Fibroblast of skin of left quadriceps (primary cell): Measurements from ENCODE around the gene DCHS1.

Experiments
- DNase-seq, 2 experiments: peaks; one replicate each; pipeline ENCODE4 v3.0.0-alpha.2; 2013; ENCODE audit warnings: low read depth in 2 of 2

DCHS1 gene

DNA sequence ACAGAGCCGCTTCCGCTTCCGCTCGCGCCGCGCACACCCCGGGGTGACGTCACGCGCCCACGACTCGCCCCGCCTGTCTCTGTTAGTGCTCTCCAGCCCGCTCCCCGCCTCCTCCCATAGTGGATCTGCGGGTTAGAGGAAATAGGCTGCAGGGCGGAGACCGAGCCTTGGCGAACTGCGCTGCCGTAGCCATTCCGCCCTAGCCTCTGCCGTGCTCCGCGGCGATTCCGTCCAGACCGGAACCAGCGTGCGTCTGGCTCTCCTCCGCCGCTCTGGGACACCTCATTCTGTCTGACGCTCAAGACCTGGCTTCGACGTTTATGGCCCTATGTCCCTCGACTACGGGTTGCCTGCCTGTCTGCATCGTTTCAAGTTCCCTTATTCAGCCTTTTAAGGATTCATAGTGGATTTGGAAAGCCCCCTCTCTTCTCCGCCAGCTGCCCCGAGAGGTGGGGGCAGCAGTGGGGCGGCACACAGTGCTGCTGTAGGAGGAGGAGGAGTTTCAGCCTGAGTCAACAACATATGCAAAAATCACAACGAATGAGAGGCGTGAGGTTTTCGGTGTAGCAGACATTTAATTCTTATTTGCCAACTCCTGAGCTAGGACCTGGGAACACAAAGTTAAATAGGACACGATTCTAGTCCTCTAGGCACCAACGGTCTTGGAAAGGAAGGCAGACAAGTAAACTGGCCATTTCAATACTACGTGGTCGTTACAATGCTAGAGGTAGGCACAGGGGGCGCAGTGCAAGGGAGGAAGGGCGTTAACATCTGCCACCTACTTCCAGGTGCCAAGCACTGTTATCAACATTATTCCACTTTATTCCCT is 43.2 kb downstream of the DCHS1 start, which contains the start of gene TAF10:
TAF10 (minus strand) TSS at position 4 of the 829 bp plus-strand sequence. CDS start 27 bp downstream, outside the sequence.
- DNase-seq, result peak; percentile 93 to 94

DNA sequence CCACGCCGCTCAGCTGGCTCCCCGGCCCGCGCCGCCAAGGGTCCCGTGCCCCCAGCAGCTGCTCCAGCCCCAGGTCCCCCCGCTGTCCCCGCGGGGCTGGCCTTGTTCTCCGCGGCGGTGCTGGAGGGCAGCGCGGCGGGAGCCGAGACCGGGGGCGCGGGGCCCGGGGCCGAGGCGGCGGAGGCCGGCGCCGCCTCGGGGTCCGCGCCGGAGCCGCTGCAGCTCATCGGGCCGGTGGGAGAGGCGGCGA is 43.7 kb downstream of the DCHS1 start:
- no peak for DNase-seq

DNA sequence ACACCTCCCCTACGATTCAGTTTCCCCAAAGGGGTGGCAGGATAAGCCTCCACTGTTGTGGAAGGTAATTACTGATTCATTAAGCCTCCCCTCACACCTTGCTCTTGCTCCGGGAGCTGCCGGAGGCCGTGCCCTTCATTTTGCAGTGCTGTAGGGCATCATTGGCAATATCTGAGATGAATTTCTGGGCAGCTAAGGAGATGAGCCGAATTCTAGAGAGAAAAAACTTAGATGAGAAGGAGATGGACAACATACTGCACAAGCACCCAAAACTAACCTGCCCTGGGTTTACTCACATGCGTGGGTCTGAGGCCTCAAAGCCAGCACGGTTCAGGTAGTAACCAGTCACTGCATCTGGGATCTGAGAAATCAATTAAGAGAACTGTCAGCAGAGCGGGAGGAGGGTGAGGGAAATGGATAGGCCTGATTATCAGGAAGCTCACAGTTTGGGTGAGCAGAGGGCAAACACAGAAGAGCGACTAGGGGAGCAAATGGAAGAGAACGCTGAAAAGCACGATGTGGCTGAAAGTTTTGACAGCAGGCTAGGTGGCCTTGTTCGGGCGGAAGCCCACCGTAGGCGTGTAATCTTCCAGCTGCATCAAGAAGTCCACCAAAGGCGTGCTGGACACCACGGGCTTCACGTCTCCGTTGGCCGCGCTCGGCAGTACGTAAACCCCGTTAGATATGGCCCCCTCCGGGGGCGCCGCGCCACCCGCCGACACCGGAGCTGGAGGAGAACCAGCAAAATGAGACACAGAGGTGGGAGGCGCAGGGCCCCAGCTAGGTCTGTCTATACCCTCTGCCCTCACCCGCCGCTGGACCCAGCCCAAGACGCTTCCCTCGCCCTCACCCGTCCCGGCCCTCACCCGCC is 44.3 kb downstream of the DCHS1 start:
- DNase-seq, result no peak

DNA sequence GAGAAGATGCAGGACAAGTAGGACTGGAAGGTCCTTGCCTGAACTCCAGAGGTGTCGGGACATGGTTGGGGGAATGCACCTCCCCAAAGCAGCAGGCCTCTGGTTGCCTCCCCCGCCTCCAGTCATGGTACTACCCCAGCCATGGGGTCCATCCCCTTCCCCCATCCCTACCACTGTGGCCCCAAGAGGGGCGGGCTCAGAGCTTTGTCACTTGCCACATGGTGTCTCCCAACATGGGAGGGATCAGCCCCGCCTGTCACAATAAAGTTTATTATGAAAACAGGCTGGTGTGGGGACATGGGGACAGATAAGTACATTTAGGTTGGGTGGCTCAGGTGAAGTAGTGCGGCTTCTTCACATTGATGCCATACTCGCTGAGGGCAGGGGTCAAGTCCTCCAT is 45.0 kb downstream of the DCHS1 start:
- no peak for DNase-seq

DNA sequence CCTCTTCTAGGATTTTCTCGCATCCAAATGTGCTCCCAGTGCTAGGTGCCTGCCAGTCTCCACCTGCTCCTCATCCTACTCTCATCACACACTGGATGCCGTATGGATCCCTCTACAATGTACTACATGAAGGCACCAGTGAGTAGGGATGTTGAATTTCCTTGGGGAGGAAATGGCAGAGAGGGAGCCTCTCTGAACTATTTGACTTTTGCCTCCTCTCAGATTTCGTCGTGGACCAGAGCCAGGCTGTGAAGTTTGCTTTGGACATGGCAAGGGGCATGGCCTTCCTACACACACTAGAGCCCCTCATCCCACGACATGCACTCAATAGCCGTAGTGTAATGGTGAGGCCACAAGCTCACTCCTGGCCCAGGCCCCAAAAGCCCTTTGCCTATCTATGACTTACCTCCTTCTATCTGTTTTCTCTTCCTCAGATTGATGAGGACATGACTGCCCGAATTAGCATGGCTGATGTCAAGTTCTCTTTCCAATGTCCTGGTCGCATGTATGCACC is 46.0 kb downstream of the DCHS1 start:
- DNase-seq, result no peak

DNA sequence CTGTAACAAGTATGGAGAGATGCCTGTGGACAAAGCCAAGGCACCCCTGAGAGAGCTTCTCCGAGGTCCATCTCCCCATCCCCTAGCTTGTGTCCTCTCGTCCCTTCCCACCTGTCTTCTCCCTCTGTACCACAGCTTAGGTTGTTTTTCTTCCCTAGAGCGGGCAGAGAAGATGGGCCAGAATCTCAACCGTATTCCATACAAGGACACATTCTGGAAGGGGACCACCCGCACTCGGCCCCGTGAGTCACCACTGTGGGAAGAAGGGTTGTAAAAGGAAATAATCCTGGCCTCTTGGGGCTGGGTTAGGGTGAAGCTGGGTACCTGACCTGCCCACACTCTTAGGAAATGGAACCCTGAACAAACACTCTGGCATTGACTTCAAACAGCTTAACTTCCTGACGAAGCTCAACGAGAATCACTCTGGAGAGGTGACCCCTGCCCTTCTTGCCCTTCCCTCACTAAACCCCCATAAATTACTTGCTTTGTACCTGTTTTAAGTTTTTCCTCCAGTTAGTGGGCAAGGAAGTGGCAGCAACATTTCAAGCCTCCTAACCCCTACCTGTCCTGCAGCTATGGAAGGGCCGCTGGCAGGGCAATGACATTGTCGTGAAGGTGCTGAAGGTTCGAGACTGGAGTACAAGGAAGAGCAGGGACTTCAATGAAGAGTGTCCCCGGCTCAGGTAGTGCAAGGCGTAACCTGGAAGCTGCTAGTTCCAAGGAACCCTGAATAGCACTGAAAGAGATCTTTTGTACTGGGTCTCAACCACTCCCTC is 46.7 kb downstream of the DCHS1 start:
- DNase-seq, result no peak

DNA sequence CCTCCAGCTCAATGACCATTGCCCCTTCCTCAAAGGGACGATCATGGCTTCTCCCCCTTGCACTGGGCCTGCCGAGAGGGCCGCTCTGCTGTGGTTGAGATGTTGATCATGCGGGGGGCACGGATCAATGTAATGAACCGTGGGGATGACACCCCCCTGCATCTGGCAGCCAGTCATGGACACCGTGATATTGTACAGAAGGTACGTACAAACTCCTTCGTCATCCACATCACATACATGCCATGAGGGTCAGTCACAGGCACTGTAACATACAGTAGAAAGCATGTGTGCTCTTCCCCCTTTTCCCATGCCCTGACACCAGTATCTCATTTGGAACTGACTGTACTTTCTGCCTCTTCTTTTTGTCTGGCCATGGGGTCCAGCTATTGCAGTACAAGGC is 47.6 kb downstream of the DCHS1 start:
- no peak for DNase-seq

DNA sequence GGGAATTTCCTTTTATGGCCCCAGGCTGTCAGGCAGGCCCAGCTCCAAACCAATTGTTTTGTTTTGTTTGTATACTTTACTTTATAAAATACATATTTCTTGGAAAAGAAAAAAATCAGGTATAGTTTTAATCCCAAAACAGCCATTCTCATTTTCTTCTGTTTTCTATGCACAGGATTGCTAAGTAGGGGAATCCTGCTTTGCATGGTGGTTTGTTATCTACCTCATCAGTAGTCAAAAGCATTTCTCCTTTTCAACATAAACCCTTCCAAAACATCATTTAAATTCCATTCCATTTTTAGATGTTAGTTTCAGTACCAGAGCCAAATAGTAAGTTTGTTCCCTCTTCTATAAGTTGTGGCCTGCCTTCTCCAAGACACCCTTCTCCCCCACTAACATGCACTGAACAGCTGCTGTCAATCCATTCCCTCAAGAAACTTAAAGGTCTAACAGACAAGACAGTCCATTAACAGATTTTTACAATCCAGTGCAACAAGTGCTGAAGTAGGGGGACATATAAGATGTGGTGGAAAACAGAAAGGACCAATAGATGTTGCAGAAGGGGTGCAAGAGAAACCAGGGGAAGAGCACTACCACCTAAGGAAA is 48.3 kb downstream of the DCHS1 start:
- DNase-seq, result peak in 1 of 2 experiments; percentile 26

DNA sequence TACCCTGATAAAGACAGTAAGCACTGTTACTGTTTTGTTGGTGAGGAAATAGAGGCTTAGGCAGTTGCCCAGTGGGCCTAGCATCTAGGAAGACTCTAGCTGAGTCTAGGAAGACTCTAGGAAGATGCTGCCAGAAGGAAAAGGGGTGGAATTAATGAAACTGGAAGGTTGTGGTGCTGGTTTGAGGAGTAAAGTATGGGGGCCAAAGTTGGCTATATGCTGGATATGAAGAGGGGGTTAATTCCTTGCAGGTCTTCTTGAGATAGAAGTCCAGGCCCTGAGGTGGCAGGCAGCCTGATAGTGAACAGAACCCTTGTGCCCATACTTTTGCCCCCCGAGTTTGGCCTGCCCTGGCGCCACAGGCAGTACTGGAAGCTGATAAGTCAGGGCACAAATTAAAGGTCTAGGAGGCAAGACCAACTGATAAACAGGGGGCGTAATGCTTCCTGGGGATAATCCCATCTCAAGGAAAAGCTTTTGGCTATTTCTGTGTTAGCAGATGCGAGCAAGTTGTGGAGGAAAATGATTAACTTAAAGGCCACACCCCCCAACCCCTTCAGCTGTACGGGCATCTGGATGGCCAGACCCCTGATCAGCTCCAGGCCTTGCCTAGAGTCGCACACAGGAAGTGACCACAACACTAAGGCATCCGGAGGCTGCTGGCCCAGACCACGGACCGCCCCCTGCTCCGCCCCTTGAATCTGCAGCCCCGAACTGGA is 49.0 kb downstream of the DCHS1 start:
- DNase-seq, result peak; percentile 88 to 89

DNA sequence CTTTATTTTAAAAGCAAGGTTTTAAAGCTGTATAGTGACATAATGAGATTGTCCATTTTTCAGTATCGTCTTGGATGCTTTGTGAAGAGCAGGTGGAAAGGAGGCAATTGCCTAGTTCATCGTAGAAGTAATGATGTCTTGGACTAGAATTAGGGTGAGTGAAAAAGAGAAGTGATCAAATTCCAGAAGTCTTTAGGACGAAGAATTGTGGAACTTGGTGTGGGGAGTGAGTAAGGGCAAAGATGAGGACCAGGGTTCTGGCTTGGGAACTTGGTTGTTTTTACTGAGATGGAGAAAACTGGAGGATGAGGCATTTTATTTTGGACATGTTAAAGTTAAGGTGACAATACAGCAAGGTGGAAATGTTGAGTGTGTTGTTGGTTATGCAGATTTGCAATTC is 50.8 kb downstream of the DCHS1 start:
- DNase-seq, result no peak

DNA sequence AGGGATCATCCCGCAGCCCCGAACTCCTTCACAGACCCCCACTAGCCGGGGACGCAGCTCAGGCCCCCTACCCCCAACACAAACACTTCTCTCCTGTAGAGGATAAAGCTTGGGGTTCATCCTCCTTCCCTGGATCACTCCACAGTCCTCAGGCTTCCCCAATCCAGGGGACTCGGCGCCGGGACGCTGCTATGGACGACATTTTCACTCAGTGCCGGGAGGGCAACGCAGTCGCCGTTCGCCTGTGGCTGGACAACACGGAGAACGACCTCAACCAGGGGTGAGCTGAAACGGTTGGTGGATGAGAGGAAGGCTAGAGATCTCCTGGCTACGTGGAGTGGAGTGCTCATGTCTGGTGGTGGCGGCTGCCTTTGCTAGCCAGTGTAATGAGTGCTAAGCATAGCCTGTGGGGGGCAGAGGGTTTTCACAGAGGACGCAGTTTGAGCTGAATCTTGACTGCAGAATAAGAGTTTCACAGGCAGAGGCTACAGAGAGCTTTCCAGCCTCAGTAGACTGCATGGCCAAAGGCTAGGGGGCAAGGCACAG is 51.5 kb downstream of the DCHS1 start:
- peak in 1 of 2 experiments; percentile 36 for DNase-seq

DNA sequence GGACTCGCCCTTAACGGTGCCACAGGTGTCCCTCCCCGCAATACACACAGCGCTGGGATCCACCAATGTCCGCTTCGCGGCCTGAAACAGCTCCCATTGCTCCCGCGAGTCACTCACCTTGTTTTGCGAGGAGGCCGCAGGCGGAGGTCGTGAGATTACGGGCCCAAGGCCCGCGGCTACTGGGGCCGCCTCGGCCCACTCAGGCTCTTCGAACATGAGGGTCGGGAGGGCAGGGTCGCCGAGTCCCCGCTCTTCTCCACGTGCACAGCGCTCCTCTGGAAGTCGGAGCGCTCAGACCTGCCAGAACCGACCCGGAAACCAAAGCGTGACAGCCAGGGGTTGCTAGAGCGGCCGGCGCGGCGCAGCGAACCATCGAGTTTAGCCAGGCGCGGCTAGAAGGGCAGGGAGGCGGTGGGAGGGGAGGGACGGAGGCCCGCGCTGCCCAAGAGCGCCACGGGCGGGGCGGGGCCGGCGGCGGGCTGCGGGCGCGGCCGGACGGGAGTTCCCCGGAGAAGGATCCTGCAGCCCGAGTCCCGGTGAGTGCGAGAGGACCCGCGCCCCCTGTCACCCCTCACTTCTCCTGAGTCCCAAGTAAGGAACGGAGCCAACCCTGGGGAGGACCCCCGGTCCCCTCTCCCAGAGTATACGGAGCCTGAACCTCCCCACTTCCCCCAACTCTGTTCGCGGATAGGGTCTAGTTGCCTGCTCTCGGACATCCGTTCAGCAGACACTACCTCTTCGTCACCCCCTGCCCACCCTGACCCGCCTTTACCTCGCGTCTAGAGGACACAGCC is 52.1 kb downstream of the DCHS1 start, which contains the start of the genes ILK and RRP8:
ILK (plus strand) TSS at position 488 of the 794 bp plus-strand sequence. CDS start 498 bp downstream, outside the sequence.
RRP8 (minus strand) TSS at position 330 of the 794 bp plus-strand sequence; CDS start at position 216, 114 bp downstream.
- DNase-seq, result peak; percentile 69 to 74

DNA sequence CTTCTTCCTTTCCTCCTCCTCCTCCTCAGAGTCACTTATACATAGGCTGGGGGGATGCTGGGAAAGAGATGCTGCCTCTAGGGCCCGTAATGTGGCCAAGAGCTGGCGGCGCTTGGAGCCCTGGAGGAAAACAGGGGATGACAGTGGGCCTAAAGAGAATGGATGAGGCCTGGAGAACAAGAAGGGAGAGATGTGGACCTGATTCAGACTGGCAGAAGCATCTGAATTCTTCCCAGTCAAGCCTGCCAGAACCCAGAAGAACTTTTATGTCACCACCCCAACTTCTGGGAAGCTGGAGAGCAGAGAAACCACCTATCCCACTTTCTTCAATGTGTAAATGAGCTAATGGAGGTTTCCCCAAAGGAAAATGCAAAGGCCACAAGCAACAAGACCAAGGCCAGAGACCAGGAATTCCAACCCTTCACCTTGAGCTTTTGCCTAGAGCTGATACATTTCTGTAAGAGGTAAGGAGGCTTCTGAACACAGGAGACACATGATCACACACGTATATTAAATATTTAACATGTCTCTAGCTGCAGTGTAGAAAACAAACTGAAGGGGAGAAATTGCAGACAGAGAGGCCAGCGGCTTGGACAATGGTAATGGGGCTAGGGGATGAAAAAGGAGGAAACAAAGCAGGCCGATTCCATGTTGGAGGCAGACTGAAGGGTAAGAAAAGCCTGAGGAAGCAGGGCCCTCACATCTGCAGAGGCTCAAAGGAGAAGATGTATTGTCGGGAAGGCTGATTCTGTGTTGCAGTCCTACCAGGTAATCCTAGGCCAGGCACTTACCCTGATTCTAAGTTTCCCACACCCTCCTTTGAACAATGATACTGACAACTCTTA is 53.3 kb downstream of the DCHS1 start:
- DNase-seq, result no peak

DNA sequence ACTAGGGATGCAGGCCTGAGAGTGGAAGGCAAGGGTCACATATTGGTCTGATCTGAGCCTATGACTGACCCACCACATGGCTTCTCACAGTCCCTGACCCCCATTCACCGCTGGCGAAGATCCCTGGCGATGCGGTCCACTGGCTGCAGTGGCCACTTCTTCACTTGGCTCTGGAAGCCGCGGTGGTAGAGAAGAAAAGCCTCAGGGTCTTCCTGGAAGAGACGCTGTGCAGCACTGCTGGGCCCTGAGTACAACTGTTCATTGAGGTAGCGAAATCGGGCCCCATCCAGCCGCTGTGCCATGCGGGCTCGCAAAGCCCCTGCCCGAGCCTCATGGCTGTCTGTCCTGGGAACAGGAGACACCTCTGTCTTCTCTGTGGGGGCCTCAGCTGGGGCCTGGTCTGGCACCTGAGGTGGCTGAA is 54.6 kb downstream of the DCHS1 start:
- no peak for DNase-seq

DNA sequence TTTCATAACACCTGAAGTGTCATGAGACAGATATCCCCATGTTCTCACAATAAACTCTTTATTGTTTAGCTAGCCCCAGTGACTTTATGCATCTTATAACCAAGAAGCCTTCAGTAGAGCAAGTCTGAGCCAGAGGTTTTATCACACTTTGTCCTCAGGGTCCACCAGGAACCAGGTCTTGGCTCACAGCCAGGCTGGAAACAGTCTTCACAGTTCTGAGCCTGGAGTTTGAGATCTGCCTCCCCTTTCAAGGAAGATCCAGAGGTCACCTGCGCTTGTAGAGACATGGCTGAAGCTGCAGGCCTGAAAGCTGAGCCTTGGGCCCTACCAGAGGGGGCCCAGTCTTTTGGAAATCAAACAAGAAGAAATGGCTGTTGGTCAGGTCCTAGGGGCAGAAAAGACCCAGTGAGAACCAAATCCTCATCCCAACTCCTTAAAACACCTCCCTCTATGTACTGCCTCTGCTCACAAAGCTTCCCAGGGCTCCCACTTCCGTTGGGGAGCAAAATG is 55.7 kb downstream of the DCHS1 start:
- no peak for DNase-seq

DNA sequence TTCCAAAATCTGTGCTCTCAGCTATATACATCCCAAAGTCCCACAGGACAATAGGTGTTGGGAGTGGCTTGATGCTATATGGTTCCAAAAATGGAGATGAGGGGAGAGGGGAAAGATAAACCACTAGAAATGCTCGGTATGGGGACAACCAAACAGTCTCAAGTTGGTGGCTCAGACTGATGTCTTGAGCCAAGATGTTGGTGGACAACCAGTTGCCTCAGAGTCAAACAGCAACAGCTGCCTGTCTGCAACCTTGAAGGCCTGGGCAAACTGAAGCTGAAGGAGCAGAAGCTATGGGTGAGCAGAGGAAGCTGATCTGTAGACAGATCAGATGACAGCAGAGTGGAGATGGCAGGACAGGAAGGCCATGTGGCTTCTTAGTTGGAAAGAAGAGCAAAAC is 56.2 kb downstream of the DCHS1 start:
- no peak for DNase-seq

DNA sequence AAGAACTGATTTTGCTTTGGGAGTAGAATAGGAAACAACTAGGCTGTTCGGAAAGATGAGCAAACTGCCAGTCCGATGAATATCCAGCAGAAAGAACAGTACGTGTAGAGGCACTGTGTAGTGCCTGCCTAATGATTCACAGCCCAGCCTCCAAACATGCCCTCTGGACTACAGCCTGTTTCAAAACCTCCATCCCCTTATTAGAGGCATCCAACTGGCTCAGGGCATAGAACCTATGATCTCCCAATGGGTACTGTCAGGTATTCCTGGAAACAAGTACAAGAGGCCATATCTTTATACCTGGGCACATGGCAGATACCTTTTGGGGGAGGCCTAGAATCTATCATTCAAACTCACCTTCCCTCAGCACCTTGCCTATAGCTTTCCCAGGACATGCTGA is 57.1 kb downstream of the DCHS1 start:
- DNase-seq, result no peak

DNA sequence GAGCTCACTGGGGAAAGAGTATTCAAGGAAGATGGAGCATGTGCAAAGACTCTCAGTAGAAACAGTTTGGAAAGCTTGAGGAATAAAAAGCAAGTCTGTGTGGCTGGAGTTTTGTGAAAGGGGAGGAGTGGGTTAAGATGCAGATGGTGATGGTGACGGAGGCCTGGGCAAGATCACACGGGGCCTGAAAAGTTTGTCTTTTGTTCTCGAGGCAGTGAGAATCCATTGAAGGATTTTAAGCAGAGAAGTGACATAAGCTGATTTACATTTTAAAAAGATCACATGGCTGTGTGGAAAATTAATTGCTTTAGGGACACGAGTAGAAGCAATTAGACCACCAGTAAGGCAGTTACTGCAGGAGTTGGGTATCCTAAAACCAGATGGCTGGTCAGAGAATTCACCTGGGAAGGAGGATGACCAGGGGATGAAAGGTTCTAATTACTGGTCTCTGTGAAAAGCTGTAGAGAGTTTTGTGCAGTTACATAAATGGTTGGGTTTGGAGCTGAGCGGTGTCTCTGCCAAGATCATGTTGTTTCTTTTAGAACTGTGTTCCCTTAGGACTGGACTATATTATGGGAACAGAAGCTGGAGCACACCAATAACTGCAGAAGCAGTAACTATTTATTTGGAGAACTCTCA is 59.3 kb downstream of the DCHS1 start:
- no peak for DNase-seq
